ENCODE measurements around the gene ATF5. TPM values are rescaled to one million over a fixed set of nuclear protein-coding genes. Genes with fewer than 3 reads are reported as not detected.

Gene ATF5
- total and polyA plus RNA-seq, 11 donors = 3.9 to 33.0 (median 9.5) TPM

DNA sequence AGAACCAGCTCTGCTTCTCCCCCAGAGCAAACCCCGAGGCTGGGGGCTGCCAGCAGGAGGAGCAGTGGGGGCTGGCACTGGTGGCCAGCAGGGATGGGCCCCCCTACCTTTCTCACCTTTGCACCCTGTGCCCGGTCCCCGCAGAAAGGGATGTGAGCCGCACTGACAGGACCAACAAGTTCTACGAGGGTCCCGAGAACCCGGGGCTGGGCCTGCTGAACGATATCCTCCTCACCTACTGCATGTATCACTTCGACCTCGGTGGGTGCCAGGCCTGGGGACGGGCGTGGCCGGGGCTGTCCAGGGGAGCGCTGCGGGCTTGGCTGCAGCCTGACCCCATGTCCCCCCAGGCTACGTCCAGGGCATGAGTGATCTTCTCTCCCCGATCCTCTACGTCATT lies 44.9 kb upstream of the ATF5 start:
- peaks cover 0 to 14% (median 0%) of the 10 kb centered on the region in 12 donors for H3K4me1 ChIP-seq
- intact Hi-C loops (cut with DNase I) = no loop called here
- H3K27ac ChIP-seq = no peak overlapping the region
- WGBS, 4 donors = 92 to 95% (median 94%) methylated on average over 16 to 18 of the region's 18 CpGs
- DNase-seq (peak in 1 of 5 donors; percentile 52), ATAC-seq (no peak)
- TF ChIP-seq, protein P1, sequence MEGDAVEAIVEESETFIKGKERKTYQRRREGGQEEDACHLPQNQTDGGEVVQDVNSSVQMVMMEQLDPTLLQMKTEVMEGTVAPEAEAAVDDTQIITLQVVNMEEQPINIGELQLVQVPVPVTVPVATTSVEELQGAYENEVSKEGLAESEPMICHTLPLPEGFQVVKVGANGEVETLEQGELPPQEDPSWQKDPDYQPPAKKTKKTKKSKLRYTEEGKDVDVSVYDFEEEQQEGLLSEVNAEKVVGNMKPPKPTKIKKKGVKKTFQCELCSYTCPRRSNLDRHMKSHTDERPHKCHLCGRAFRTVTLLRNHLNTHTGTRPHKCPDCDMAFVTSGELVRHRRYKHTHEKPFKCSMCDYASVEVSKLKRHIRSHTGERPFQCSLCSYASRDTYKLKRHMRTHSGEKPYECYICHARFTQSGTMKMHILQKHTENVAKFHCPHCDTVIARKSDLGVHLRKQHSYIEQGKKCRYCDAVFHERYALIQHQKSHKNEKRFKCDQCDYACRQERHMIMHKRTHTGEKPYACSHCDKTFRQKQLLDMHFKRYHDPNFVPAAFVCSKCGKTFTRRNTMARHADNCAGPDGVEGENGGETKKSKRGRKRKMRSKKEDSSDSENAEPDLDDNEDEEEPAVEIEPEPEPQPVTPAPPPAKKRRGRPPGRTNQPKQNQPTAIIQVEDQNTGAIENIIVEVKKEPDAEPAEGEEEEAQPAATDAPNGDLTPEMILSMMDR (IDR thresholded peaks at IDR 0.05) = no peak
- no peak for TF ChIP-seq POLR2A (IDR thresholded peaks at IDR 0.05)
- H3K27me3 ChIP-seq = no peaks in the 10 kb centered on the region
- no peaks in the 10 kb centered on the region for H3K9me3 ChIP-seq
- peaks cover 8 to 91% (median 76%) of the 10 kb centered on the region in 9 donors for H3K36me3 ChIP-seq
- H3K4me3 ChIP-seq = no peak overlapping the region

DNA sequence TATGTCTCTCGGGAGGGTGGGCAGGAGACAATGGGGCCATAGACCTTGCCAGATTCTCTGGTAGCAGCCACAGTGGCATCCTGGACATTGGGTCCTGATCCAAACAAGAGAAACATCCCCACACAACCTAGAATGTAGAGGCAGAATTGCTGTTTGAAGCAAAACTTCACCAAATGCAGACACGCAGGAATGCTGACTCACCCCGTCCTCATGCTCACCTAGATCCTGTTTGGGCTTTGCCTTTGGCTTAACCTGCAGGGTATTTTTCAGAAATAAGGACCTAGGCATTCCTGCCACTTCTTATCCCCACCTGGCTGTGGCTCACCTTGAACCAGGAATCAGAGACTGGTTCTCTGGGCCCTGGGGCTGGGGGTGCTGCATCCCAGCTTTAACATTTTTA lies 44.2 kb upstream of the ATF5 start:
- WGBS, 4 donors = 92 to 100% (median 95%) methylated on average over 2 to 3 of the region's 3 CpGs
- Histone ChIP-seq H3K4me3 (no peak overlapping the region), H3K27me3 (peaks cover 0 to 3% (median 0%) of the 10 kb centered on the region in 9 donors), H3K9me3 (no peaks in the 10 kb centered on the region), H3K36me3 (peaks cover 8 to 84% (median 69%) of the 10 kb centered on the region in 9 donors), H3K27ac (no peak overlapping the region), H3K4me1 (peaks cover 0 to 15% (median 3%) of the 10 kb centered on the region in 12 donors)
- ATAC-seq = no peak
- no peak for TF ChIP-seq POLR2A (IDR thresholded peaks at IDR 0.05)
- TF ChIP-seq, protein P1 (IDR thresholded peaks at IDR 0.05) = no peak
- intact Hi-C loops (cut with DNase I) = no loop called here
- no peak for DNase-seq

DNA sequence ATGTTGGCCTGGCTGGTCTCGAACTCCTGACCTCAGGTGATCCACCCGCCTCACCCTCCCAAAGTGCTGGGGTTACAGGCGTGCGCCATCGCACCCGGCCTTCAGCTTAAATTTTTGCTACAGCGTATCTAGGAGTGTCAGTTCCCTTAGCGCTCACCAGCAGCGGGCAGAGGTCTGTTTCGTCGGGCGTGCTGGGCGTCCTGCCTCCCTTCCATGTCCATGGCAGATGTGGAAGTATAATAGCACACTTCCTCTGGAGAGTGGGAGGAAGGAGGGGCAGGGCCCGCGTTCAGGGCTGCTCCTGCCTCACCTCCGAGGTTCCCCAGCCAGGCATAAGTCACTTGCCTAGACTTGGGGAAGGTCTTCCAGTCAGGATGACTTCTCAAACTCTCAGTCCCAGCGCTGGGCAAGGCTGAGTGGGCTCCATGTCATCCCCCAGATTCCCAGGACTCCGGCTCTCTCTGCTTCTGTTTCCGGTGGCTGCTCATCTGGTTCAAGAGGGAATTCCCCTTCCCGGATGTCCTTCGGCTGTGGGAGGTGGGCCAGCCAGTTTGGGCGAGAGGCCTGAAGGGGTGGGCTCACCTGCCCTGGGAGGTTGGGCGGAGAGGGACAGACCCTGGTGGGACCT lies 41.9 kb upstream of the ATF5 start:
- peak overlapping the region in 1 of 12 donors; percentile 30 for H3K27ac ChIP-seq
- 67 to 74% (median 70%) methylated on average over 19 to 23 of the region's 23 CpGs for WGBS, 4 donors
- ATAC-seq (peak in 1 of 4 donors; percentile 27), DNase-seq (no peak)
- TF ChIP-seq, protein P1 (IDR thresholded peaks at IDR 0.05) = no peak
- TF ChIP-seq POLR2A (IDR thresholded peaks at IDR 0.05) = no peak
- no peaks in the 10 kb centered on the region for H3K9me3 ChIP-seq
- peaks cover 0 to 23% (median 11%) of the 10 kb centered on the region in 12 donors for H3K4me1 ChIP-seq
- H3K36me3 ChIP-seq = peaks cover 6 to 60% (median 46%) of the 10 kb centered on the region in 9 donors
- intact Hi-C loops (cut with DNase I) = no loop called here
- H3K27me3 ChIP-seq = peaks cover 0 to 7% (median 0%) of the 10 kb centered on the region in 9 donors
- peak overlapping the region in 1 of 12 donors; percentile 15 for H3K4me3 ChIP-seq

DNA sequence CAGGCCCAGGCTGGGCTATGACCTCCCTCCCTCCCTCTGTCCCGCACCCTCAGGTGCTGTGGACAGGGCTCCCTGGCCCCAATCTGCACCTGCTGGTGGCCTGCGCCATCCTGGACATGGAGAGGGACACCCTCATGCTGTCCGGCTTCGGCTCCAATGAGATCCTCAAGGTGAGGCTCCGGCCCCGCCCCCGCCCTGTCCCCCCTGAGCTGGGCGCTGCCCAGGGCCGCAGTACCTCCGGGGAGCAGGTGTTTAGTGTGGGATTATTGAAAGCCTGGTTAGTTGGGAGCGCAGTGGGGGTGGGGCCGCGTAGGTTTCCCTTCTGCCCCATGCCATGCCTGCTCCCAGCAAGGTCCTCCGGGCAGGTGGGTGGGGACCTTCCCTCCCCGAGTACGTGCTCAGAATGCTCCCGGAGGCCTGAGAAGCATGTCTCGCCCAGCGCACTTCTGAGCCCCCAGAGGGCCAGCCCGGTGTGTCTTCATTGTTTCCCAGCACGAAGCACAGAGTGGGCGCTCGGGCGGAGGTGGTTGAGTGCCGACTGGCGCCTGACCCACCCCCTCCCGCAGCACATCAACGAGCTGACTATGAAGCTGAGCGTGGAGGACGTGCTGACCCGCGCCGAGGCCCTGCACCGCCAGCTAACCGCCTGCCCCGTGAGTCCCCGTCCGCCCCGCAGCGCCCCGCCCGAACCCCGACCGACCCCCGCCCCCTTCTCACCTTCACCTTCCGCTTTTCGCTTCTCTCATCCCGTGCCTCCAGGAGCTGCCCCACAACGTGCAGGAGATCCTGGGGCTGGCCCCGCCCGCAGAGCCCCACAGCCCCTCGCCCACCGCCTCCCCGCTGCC lies 41.1 kb upstream of the ATF5 start:
- H3K27me3 ChIP-seq = peaks cover 0 to 9% (median 0%) of the 10 kb centered on the region in 9 donors
- H3K4me1 ChIP-seq = peaks cover 0 to 23% (median 11%) of the 10 kb centered on the region in 12 donors
- peaks cover 6 to 53% (median 38%) of the 10 kb centered on the region in 9 donors for H3K36me3 ChIP-seq
- H3K27ac ChIP-seq = no peak overlapping the region
- peak in 1 of 5 donors; percentile 59 for DNase-seq
- ATAC-seq = peak in 1 of 4 donors; percentile 3
- H3K9me3 ChIP-seq = no peaks in the 10 kb centered on the region
- intact Hi-C loops (cut with DNase I) = no loop called here
- no peak for TF ChIP-seq POLR2A (IDR thresholded peaks at IDR 0.05)
- TF ChIP-seq, protein P1 (IDR thresholded peaks at IDR 0.05) = no peak
- no peak overlapping the region for H3K4me3 ChIP-seq
- 68 to 88% (median 84%) methylated on average over 44 to 54 of the region's 54 CpGs for WGBS, 4 donors
